AG04450 (cell line): ENCODE results near the gene ALDH3A2. TPM values are rescaled to one million over a fixed set of nuclear protein-coding genes. Genes with fewer than 3 reads are reported as not detected.

Experiments used
- CTCF ChIA-PET: fragments of 300-600, 350-600 bp; formaldehyde crosslinking; extraction: SDS; loops from one replicate; lab custom pipeline; 2022; ENCODE audit warnings: antibody characterized with exemption, inconsistent platforms; lab: Charles Lee
- POLR2A ChIA-PET: fragments of 350-600 bp; formaldehyde crosslinking; extraction: SDS; loops from one replicate; lab custom pipeline; 2021; ENCODE audit warnings: antibody characterized with exemption, inconsistent platforms; lab: Yijun Ruan, JAX
- DNase-seq: peaks from one replicate; pipeline ENCODE4 v3.0.0-alpha.2; 2011; ENCODE audit warnings: low read depth, low spot score
- H3K27ac ChIP-seq: one replicate; pipeline ENCODE4 v1.5.1; 2012; ENCODE audit warnings: low read depth, low read length, control low read depth
- H3K27me3 ChIP-seq: one replicate; pipeline ENCODE4 v1.6.0; 2012; ENCODE audit warnings: low read length; ENCODE audit not compliant: control insufficient read depth, insufficient read depth
- H3K4me3 ChIP-seq: 2 replicates; pipeline ENCODE4 v1.5.1; 2011; ENCODE audit warnings: mild to moderate bottlenecking, low read depth, low read length, control low read depth
- H3K9me3 ChIP-seq: 2 replicates; pipeline ENCODE4 v1.5.1; 2012; ENCODE audit warnings: low read length; ENCODE audit not compliant: control insufficient read depth, insufficient read depth
- polyA plus RNA-seq: library from polyadenylated mRNA; depleted of rRNA; stranded (reverse); fragments of >200 nt; gene quantifications from 2 replicates; pipeline ENCODE4 v1.2.3, GENCODE V29; 2011
- TF ChIP-seq, protein P1 (sequence below): IDR thresholded peaks from 2 replicates; pipeline ENCODE4 v1.5.1; 2011; ENCODE audit warnings: low read depth, low read length, control low read depth, inconsistent platforms

ALDH3A2 gene
- polyA plus RNA-seq, 1 experiment: 13.4 TPM

DNA sequence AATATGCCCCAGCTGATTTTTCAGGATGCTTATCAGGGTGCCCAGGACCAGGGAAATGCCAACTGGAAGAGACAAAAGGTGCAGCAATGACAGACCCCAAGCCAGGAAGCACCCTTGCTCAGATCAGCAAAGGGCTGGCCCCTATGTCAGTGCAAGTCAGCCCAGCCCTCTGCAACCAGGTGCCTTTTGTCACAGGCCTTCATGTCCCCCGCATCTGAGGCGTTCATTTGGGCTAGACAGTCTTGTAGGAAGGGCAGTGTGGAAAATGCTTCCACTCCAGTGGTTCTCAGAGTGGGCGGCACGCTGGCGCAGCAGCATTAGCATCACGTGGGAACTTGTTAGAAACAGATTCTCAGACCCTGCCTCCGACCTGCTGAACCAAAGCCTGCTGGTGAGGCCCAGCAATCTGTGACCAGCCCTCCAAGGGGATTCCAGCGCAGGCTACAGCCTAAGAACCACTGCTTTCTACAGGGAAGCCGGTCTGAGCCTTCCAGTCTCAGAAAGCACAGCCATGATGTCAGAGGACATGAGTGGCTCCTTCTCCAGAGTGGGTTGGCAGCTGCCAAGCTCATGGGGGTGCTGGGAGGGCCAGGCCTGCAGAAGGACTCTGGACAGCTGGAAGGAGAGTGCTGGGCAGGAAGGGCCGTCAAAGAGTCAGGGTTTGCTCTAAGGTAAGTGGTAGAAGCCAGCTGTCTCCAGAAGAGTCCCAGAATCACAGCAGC is 54.7 kb downstream of the ALDH3A2 start:
- ChIA-PET POLR2A (no interaction called here), CTCF (no interaction called here)
- no peaks in the 10 kb centered on the region for H3K9me3 ChIP-seq
- TF ChIP-seq, protein P1, sequence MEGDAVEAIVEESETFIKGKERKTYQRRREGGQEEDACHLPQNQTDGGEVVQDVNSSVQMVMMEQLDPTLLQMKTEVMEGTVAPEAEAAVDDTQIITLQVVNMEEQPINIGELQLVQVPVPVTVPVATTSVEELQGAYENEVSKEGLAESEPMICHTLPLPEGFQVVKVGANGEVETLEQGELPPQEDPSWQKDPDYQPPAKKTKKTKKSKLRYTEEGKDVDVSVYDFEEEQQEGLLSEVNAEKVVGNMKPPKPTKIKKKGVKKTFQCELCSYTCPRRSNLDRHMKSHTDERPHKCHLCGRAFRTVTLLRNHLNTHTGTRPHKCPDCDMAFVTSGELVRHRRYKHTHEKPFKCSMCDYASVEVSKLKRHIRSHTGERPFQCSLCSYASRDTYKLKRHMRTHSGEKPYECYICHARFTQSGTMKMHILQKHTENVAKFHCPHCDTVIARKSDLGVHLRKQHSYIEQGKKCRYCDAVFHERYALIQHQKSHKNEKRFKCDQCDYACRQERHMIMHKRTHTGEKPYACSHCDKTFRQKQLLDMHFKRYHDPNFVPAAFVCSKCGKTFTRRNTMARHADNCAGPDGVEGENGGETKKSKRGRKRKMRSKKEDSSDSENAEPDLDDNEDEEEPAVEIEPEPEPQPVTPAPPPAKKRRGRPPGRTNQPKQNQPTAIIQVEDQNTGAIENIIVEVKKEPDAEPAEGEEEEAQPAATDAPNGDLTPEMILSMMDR: no peak
- peaks cover 5% of the 10 kb centered on the region for H3K27me3 ChIP-seq
- H3K27ac ChIP-seq: no peak overlapping the region
- no peak for DNase-seq
- no peak overlapping the region for H3K4me3 ChIP-seq

DNA sequence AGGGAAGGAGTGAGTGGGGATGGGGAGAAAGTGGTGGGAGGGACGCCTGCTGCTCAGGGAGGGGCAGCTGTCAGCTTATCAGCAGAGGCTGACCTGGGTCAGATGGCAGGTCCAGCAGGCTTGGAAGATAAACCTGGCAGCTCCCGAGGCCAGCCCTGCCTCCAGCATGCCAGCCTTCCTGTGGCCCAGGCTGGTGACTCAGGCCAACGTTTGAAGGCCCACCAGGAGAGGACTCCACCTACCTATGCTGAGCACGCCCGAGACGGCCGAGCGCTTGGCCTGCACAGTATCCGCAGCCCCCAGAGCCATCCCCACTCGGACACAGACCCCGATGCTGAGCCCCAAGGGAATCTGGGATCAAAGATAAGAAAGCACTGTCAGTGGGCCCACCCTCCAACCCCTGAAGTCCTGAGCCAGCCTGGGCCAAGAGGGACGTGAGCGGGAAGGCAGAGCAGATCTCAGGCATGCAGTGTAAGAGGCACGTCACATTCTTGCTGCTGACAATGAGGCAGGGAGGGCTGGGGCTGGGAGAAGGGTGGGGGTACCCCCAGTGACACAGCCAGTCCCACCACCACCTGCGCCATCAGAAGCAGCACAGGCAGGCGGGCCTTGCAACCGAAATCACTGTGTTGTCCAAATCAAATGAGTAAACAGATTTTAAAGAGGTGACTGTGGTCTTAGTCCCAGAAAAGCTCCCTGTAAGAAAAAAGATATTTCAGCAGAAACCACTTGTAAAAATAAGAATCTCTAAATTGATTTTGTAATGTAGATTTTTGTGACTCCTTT is 55.5 kb downstream of the ALDH3A2 start:
- no peak for DNase-seq
- TF ChIP-seq, protein P1: no peak
- POLR2A ChIA-PET: no interaction called here
- Histone ChIP-seq H3K9me3 (no peaks in the 10 kb centered on the region), H3K27me3 (peaks cover 5% of the 10 kb centered on the region), H3K27ac (no peak overlapping the region), H3K4me3 (no peak overlapping the region)
- CTCF ChIA-PET: no interaction called here

DNA sequence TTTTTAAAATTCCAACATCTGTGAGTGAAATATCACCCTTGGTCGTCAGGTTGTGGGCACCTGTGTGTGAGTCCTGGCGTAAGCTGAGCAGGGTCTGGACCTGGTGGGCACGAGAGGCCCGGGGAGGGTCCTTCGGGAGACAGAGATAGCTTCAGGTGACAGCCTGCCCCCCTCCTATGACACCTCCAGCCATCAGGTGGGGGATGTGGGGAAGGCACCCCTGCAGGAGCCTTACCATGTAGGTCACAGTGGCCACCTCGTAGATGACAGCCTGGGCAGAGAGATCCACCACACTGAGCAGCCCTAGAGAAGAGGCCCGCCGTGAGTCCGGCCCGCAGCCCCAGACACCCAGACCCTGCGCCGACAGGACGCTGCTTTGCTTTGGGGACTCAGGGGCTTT is 56.6 kb downstream of the ALDH3A2 start:
- no peak for DNase-seq
- POLR2A ChIA-PET: no interaction called here
- H3K4me3 ChIP-seq: no peak overlapping the region
- H3K27ac ChIP-seq: no peak overlapping the region
- peaks cover 5% of the 10 kb centered on the region for H3K27me3 ChIP-seq
- TF ChIP-seq, protein P1: no peak
- CTCF ChIA-PET: interaction anchor here (0.9 kb wide), 1 partner anchor 62 kb away, joined by 3 read pairs; no protein-coding TSS in a partner anchor
- H3K9me3 ChIP-seq: no peaks in the 10 kb centered on the region

DNA sequence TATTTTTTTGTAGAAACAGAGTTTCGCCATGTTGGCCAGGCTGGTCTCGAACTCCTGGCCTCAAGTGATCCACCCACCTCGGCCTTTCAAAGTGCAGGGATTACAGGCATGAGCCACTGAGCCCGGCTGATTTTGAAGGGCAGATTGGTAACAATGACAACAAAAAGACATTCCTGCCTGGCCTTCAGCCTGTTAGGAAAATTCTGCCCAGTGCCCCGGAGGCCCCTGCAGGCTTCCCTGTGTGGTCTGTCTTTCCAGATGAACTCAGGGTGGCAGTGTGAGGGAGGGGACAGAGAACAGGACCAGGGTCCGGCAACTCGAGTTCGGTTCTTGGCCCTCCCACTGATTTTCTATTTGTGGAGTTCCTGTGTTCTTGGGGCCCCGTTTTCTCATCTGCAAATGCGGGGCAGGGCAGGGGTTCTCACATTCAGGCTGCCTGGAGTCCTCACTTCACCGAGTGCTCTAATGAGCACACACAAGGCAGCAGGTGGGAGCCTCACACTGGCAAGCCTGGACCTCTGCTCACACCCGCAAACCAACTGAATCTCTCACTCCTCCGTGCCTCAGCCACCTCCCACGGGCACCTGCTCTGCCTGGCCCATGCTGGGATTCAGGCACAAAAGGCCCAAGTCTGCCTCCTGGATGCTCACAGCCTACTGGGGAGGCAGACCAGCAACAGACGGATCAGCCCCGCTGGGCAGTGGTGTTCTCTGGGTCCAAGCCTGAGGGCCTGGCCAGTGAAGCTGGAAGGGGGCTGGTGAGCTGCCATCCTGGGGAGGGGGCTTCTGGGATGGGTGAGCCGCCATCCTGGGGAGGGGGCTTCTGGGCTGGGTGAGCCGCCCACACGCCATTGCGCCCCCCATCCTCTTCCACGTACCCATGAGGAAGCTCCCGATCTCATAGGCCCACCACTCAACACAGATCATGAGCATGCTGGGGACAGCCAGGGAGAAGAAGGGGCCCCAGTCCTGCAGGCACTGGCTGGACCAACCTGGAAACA is 57.5 kb downstream of the ALDH3A2 start:
- no peak for DNase-seq
- CTCF ChIA-PET: interaction anchor here (0.9 kb wide), 1 partner anchor 61 kb away, joined by 3 read pairs; no protein-coding TSS in a partner anchor
- TF ChIP-seq, protein P1: no peak
- POLR2A ChIA-PET: no interaction called here
- H3K9me3 ChIP-seq: no peaks in the 10 kb centered on the region
- H3K4me3 ChIP-seq: no peak overlapping the region
- H3K27me3 ChIP-seq: peaks cover 5% of the 10 kb centered on the region
- H3K27ac ChIP-seq: no peak overlapping the region
